Measurements from ENCODE around the gene VARS1. TPM values are rescaled to one million over a fixed set of nuclear protein-coding genes. Genes with fewer than 3 reads are reported as not detected.
A peak's percentile ranks its signal among the peaks of the same experiment; 100 is the strongest.
"Not testable (repeated sequence)": the region's sequence is repeated elsewhere in the genome, so short reads cannot be mapped to it uniquely, and the experiment has no call there.

VARS1 gene
- total RNA-seq, 2 experiments from 2014 or later, result 51.2 to 137 TPM

DNA sequence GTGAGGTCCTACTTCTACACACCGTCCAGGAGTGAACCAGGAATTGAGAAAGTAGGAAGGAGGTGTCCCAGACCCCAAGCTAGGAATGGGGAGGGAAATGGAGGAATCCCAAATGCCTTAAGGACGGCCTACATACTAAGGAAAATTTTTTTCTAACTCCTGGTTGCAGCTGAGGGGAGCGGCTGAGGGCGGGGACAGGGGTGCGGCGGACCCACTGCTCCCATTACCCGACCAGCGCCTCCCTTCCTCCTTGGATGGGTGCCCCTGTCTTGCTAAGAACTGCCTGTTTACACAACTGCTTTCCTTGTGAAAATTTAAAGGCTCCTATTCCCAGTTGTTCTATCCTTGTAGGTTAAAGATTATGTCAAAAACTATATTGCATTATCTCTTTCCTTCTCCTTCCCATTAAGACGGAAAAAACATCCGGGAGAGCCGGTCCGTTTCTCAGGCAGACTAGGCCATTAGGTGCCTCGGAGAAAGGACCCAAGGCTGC lies 31.3 kb upstream of the VARS1 start:
- intact Hi-C loops (cut with micrococcal nuclease; ENCODE audit: unreplicated experiment), result loop anchor here (2.0 kb wide), 2 partner anchors 30 to 88 kb away; no protein-coding TSS in a partner anchor
- Histone ChIP-seq H2AFZ (ENCODE audit: low read length) (peak overlapping the region; percentile 59; the same call in 1 of the 2 replicates), H4K20me1 (ENCODE audit: insufficient read depth, low read length) (no peaks in the 10 kb centered on the region), H3K9me3 (ENCODE audit: low read length) (no peaks in the 10 kb centered on the region), H3K27ac (ENCODE audit: low read depth, low read length, poor library complexity, severe bottlenecking) (peak overlapping the region; percentile 67), H3K4me2 (ENCODE audit: low read length) (peak overlapping the region; percentile 91), H3K9me2 (ENCODE audit: insufficient read depth, low read length) (no peaks in the 10 kb centered on the region), H3K36me3 (ENCODE audit: insufficient read depth, low read length) (no peaks in the 10 kb centered on the region), H3K79me2 (ENCODE audit: insufficient read depth, low read depth, low read length) (peaks cover 24% of the 10 kb centered on the region), H3K4me1 (ENCODE audit: insufficient read depth, low read length, poor library complexity, severe bottlenecking) (peaks cover 47% of the 10 kb centered on the region), H3K4me3 (ENCODE audit: low read depth, low read length, poor library complexity, severe bottlenecking) (peak overlapping the region; percentile 76)
- POLR2A ChIA-PET, result interaction anchor here (0.6 to 2.2 kb wide), 13 partner anchors 12 to 240 kb away, joined by 3 to 14 read pairs (median 4); partner anchors contain the start of genes ABHD16A, CLIC1, GPANK1 and LSM2
- no peak for DNase-seq (ENCODE audit: low spot score)
- TF ChIP-seq, protein P1, sequence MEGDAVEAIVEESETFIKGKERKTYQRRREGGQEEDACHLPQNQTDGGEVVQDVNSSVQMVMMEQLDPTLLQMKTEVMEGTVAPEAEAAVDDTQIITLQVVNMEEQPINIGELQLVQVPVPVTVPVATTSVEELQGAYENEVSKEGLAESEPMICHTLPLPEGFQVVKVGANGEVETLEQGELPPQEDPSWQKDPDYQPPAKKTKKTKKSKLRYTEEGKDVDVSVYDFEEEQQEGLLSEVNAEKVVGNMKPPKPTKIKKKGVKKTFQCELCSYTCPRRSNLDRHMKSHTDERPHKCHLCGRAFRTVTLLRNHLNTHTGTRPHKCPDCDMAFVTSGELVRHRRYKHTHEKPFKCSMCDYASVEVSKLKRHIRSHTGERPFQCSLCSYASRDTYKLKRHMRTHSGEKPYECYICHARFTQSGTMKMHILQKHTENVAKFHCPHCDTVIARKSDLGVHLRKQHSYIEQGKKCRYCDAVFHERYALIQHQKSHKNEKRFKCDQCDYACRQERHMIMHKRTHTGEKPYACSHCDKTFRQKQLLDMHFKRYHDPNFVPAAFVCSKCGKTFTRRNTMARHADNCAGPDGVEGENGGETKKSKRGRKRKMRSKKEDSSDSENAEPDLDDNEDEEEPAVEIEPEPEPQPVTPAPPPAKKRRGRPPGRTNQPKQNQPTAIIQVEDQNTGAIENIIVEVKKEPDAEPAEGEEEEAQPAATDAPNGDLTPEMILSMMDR (conservative IDR thresholded peaks at IDR 0.05; ENCODE audit: low read length), result no peak; the same call in 1 of the 2 replicates
- TF ChIP-seq EZH2phosphoT487 (IDR thresholded peaks at IDR 0.05; ENCODE audit: borderline replicate concordance, low read depth, low read length), result no peak
- BruUV-seq (replicated peaks), result TSS peak; percentile 97
- CTCF ChIA-PET (ENCODE audit: unreplicated experiment), result interaction anchor here (0.9 to 1.1 kb wide), 3 partner anchors 20 to 57 kb away, joined by 3 to 4 read pairs (median 3); no protein-coding TSS in a partner anchor

- no TSS peak for BruUV-seq (replicated peaks)
- intact Hi-C loops (cut with micrococcal nuclease; ENCODE audit: unreplicated experiment), result no loop called here
- DNase-seq (ENCODE audit: low spot score), result no peak
- Histone ChIP-seq H3K9me2 (ENCODE audit: insufficient read depth, low read length) (no peaks in the 10 kb centered on the region), H3K79me2 (ENCODE audit: insufficient read depth, low read depth, low read length) (peaks cover 11% of the 10 kb centered on the region), H3K4me1 (ENCODE audit: insufficient read depth, low read length, poor library complexity, severe bottlenecking) (peaks cover 49% of the 10 kb centered on the region), H3K36me3 (ENCODE audit: insufficient read depth, low read length) (no peaks in the 10 kb centered on the region), H3K27ac (ENCODE audit: low read depth, low read length, poor library complexity, severe bottlenecking) (no peak overlapping the region), H3K4me2 (ENCODE audit: low read length) (peak overlapping the region; percentile 18; the same call in 1 of the 2 replicates), H3K9me3 (ENCODE audit: low read length) (no peaks in the 10 kb centered on the region), H4K20me1 (ENCODE audit: insufficient read depth, low read length) (no peaks in the 10 kb centered on the region), H2AFZ (ENCODE audit: low read length) (no peak overlapping the region), H3K4me3 (ENCODE audit: low read depth, low read length, poor library complexity, severe bottlenecking) (no peak overlapping the region)
- ChIA-PET CTCF (ENCODE audit: unreplicated experiment) (no interaction called here), POLR2A (no interaction called here)
- TF ChIP-seq EZH2phosphoT487 (IDR thresholded peaks at IDR 0.05; ENCODE audit: borderline replicate concordance, low read depth, low read length), result no peak
- TF ChIP-seq, protein P1 (conservative IDR thresholded peaks at IDR 0.05; ENCODE audit: low read length), result no peak
Observed at GRCh38 chr6:31825553-31825952, 30.0 kb upstream of the VARS1 start.

GRCh38 chr6:31823592-31824196 lies 28.1 kb upstream of the VARS1 start:
- H3K4me3 ChIP-seq (ENCODE audit: low read depth, low read length, poor library complexity, severe bottlenecking); H3K9me2 ChIP-seq (ENCODE audit: insufficient read depth, low read length); H3K36me3 ChIP-seq (ENCODE audit: insufficient read depth, low read length); H3K4me2 ChIP-seq (ENCODE audit: low read length); H2AFZ ChIP-seq (ENCODE audit: low read length); DNase-seq (ENCODE audit: low spot score); H4K20me1 ChIP-seq (ENCODE audit: insufficient read depth, low read length); H3K9me3 ChIP-seq (ENCODE audit: low read length); intact Hi-C loops (cut with micrococcal nuclease; ENCODE audit: unreplicated experiment); H3K79me2 ChIP-seq (ENCODE audit: insufficient read depth, low read depth, low read length); H3K27ac ChIP-seq (ENCODE audit: low read depth, low read length, poor library complexity, severe bottlenecking); CTCF ChIA-PET (ENCODE audit: unreplicated experiment); BruUV-seq (replicated peaks): not testable (repeated sequence)
- peaks cover 49% of the 10 kb centered on the region for H3K4me1 ChIP-seq (ENCODE audit: insufficient read depth, low read length, poor library complexity, severe bottlenecking)
- POLR2A ChIA-PET, result interaction anchor here (1.4 to 2.3 kb wide), 2 partner anchors 16 to 85 kb away, joined by 3 to 9 read pairs; partner anchors contain the start of gene LSM2

All from OCI-LY7 (cell line).